Measurements from ENCODE around the gene PDE10A. TPM values are rescaled to one million over a fixed set of nuclear protein-coding genes. Genes with fewer than 3 reads are reported as not detected.
"Not testable (repeated sequence)": the region's sequence is repeated elsewhere in the genome, so short reads cannot be mapped to it uniquely, and the experiment has no call there.

PDE10A gene
- total RNA-seq, 2 donors from 2014 or later: not detected

GRCh38 chr6:165594584-165595333, 68.3 kb downstream of the PDE10A start:
- no peak overlapping the region for H3K27ac Mint-ChIP-seq
- peaks cover 9% of the 10 kb centered on the region for H3K9me3 Mint-ChIP-seq
- H3K27me3 Mint-ChIP-seq: no peaks in the 10 kb centered on the region
- H3K36me3 Mint-ChIP-seq: no peaks in the 10 kb centered on the region
- DNase-seq (ENCODE audit: low spot score) (no peak), ATAC-seq (no peak)
- no peak overlapping the region for H3K4me3 Mint-ChIP-seq
- H3K4me1 Mint-ChIP-seq (ENCODE audit: low read depth in 2 of 2): no peaks in the 10 kb centered on the region

DNA sequence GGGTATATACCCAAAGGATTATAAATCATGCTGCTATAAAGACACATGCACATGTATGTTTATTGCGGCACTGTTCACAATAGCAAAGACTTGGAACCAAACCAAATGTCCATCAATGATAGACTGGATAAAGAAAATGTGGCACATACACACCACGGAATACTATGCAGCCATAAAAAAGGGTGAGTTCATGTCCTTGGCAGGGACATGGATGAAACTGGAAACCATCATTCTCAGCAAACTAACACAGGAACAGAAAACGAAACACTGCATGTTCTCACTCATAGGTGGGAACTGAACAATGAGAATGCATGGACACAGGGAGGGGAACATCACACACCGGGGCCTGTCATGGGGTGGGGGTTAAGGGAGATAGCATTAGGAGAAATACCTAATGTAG, 70.1 kb downstream of the PDE10A start:
- not testable (repeated sequence) for DNase-seq (ENCODE audit: low spot score); H3K27ac Mint-ChIP-seq; H3K36me3 Mint-ChIP-seq; ATAC-seq; H3K27me3 Mint-ChIP-seq; H3K4me3 Mint-ChIP-seq; H3K4me1 Mint-ChIP-seq (ENCODE audit: low read depth in 2 of 2); H3K9me3 Mint-ChIP-seq

DNA sequence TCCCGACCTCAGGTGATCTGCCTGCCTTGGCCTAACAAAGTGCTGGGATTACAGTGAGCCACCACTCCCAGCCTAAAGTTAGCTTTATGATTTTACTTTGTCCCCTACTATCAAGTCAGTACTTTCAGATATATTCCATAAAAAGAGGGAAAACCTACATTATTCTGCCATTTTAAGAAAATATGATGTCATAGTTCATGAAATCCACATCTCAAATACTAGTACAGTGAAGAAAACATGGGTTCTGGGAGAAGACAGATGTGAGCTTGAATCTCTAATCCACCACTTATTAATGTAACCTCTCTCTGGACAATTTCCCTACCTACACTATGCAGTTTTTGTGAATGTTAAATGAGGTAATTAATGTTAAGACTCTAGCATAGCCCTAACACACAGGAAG, 74.5 kb downstream of the PDE10A start:
- Mint-ChIP-seq H3K4me1 (ENCODE audit: low read depth in 2 of 2) (no peaks in the 10 kb centered on the region), H3K27me3 (no peaks in the 10 kb centered on the region), H3K36me3 (no peaks in the 10 kb centered on the region), H3K4me3 (no peak overlapping the region), H3K9me3 (peaks cover 4% of the 10 kb centered on the region), H3K27ac (no peak overlapping the region)
- ATAC-seq: no peak
- no peak for DNase-seq (ENCODE audit: low spot score)

GRCh38 chr6:165587206-165587605, 75.8 kb downstream of the PDE10A start:
- H3K27ac Mint-ChIP-seq: no peak overlapping the region
- no peaks in the 10 kb centered on the region for H3K4me1 Mint-ChIP-seq (ENCODE audit: low read depth in 2 of 2)
- peaks cover 4% of the 10 kb centered on the region for H3K9me3 Mint-ChIP-seq
- no peaks in the 10 kb centered on the region for H3K36me3 Mint-ChIP-seq
- H3K27me3 Mint-ChIP-seq: no peaks in the 10 kb centered on the region
- H3K4me3 Mint-ChIP-seq: no peak overlapping the region
- ATAC-seq (no peak), DNase-seq (ENCODE audit: low spot score) (no peak)

DNA sequence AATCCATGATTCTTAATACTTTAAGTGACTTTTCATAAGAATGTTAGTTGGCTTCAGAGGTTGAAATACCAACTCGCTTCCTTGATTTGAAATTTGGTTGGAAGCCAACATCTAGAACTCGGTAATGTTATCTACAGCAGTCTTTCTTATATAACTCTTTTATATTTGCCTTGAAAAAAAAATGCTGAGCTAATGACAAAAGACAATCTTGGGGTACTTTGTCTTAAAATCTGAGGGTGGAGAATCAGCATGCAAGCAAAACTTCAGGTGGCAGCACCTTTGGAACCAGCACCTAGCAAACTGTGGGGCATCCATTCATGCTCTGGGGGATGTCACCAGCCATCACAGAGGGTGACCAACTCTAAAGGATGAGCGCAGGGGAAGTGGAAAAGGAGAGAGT, 76.3 kb downstream of the PDE10A start:
- no peaks in the 10 kb centered on the region for H3K4me1 Mint-ChIP-seq (ENCODE audit: low read depth in 2 of 2)
- H3K36me3 Mint-ChIP-seq: no peaks in the 10 kb centered on the region
- DNase-seq (ENCODE audit: low spot score): no peak
- no peaks in the 10 kb centered on the region for H3K27me3 Mint-ChIP-seq
- H3K9me3 Mint-ChIP-seq: peaks cover 4% of the 10 kb centered on the region
- H3K27ac Mint-ChIP-seq: no peak overlapping the region
- H3K4me3 Mint-ChIP-seq: no peak overlapping the region
- no peak for ATAC-seq

- Mint-ChIP-seq H3K4me1 (ENCODE audit: low read depth in 2 of 2) (no peaks in the 10 kb centered on the region), H3K27ac (no peak overlapping the region), H3K27me3 (no peaks in the 10 kb centered on the region), H3K36me3 (no peaks in the 10 kb centered on the region), H3K4me3 (no peak overlapping the region), H3K9me3 (peaks cover 4% of the 10 kb centered on the region)
- DNase-seq (ENCODE audit: low spot score) (no peak), ATAC-seq (no peak)
These were observed 78.0 kb downstream of the PDE10A start for GRCh38 chr6:165585060-165585459.

- Mint-ChIP-seq H3K4me1 (ENCODE audit: low read depth in 2 of 2) (no peaks in the 10 kb centered on the region), H3K27ac (no peak overlapping the region), H3K4me3 (no peak overlapping the region), H3K36me3 (no peaks in the 10 kb centered on the region), H3K27me3 (no peaks in the 10 kb centered on the region), H3K9me3 (peaks cover 4% of the 10 kb centered on the region)
- no peak for ATAC-seq
- no peak for DNase-seq (ENCODE audit: low spot score)
These were observed 78.5 kb downstream of the PDE10A start for GRCh38 chr6:165584541-165584940.

DNA sequence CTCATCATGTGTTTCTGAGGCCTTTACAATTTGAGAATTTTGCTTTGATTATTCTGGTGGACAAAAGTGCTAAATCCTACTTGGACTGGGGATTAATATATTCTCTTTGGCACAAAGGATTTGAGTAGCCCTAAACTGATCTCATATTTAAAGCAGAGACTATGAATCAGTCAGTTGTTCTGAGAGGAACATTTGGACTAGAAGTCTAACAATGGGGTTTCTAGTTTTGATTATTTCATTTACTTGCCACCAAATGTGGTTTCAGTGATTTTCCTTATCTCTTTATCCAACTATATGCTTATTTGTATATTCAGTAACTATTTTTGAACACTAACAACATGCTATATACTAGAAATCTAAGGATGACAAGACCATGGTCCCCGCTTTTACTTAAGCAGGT, 81.4 kb downstream of the PDE10A start:
- DNase-seq (ENCODE audit: low spot score): no peak
- Mint-ChIP-seq H3K36me3 (no peaks in the 10 kb centered on the region), H3K4me1 (ENCODE audit: low read depth in 2 of 2) (no peaks in the 10 kb centered on the region), H3K27me3 (no peaks in the 10 kb centered on the region), H3K27ac (no peak overlapping the region), H3K4me3 (no peak overlapping the region), H3K9me3 (no peaks in the 10 kb centered on the region)
- no peak for ATAC-seq

DNA sequence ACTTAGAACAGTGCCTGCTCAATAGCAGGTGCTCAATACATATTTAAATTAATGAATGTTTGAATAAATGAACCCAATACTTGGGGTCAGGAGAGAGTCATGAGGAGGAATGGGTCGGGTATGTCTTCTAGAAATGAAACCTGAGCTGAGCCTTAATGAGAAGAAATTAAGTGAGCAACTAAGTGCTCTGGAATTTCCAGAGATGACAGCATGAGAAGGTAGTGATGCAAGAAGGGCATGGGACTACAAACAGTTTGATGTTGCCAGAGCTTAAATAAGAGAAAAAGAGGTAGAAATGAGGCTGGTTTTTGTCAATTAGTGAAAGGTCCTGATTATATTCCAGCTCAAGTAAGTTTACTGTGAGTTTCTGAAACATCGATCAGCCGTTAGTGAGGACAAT, 82.9 kb downstream of the PDE10A start:
- ATAC-seq: no peak
- Mint-ChIP-seq H3K36me3 (no peaks in the 10 kb centered on the region), H3K4me1 (ENCODE audit: low read depth in 2 of 2) (no peaks in the 10 kb centered on the region), H3K9me3 (no peaks in the 10 kb centered on the region), H3K27ac (no peak overlapping the region), H3K27me3 (no peaks in the 10 kb centered on the region), H3K4me3 (no peak overlapping the region)
- no peak for DNase-seq (ENCODE audit: low spot score)

DNA sequence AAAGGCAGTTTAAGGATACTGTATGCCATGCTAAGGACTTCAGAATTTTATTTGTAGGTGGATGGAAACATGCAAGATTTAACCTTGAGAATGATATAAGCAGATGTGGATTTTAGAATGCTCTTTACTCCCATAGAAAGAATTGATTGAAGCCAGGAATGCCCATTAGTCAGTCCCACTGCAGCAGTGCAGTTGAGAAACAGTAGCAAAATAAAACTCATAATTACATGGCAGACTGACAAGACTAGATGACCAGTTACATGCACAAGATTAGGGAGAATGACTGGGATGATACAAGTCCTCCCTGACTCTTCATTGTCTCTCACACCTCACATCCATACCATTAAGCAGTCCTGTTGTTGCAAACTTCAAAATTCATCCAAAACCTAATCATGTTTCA, 83.9 kb downstream of the PDE10A start:
- H3K36me3 Mint-ChIP-seq: no peaks in the 10 kb centered on the region
- DNase-seq (ENCODE audit: low spot score): no peak
- H3K4me1 Mint-ChIP-seq (ENCODE audit: low read depth in 2 of 2): no peaks in the 10 kb centered on the region
- H3K9me3 Mint-ChIP-seq: no peaks in the 10 kb centered on the region
- no peak overlapping the region for H3K27ac Mint-ChIP-seq
- no peak overlapping the region for H3K4me3 Mint-ChIP-seq
- no peak for ATAC-seq
- H3K27me3 Mint-ChIP-seq: no peaks in the 10 kb centered on the region

- Mint-ChIP-seq H3K9me3 (no peaks in the 10 kb centered on the region), H3K4me1 (ENCODE audit: low read depth in 2 of 2) (no peaks in the 10 kb centered on the region), H3K4me3 (no peak overlapping the region), H3K27me3 (no peaks in the 10 kb centered on the region), H3K27ac (no peak overlapping the region), H3K36me3 (no peaks in the 10 kb centered on the region)
- DNase-seq (ENCODE audit: low spot score) (no peak), ATAC-seq (no peak)
These were observed 85.5 kb downstream of the PDE10A start for GRCh38 chr6:165577556-165577955.

DNA sequence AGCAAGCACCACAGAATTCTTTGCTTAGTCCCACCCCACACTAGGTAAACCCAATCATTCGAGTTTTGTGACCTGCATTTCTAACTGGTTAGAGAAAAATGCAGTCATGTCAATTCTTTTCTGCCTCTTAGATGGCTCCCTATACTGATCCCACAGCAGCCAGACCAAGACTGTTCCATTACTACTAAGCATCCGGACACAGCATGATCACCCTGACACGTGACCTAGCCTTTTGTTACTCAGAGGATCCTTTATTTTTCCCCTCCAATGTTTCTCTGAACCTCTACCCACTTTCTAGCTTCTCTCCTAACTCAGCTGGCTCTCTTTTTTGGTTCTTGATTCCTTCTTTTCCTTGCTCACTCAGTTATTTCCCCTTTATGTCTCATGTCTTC, 87.9 kb downstream of the PDE10A start:
- H3K36me3 Mint-ChIP-seq: no peaks in the 10 kb centered on the region
- H3K4me3 Mint-ChIP-seq: no peak overlapping the region
- H3K9me3 Mint-ChIP-seq: no peaks in the 10 kb centered on the region
- no peak overlapping the region for H3K27ac Mint-ChIP-seq
- no peak for ATAC-seq
- H3K27me3 Mint-ChIP-seq: no peaks in the 10 kb centered on the region
- DNase-seq (ENCODE audit: low spot score): no peak
- no peaks in the 10 kb centered on the region for H3K4me1 Mint-ChIP-seq (ENCODE audit: low read depth in 2 of 2)

DNA sequence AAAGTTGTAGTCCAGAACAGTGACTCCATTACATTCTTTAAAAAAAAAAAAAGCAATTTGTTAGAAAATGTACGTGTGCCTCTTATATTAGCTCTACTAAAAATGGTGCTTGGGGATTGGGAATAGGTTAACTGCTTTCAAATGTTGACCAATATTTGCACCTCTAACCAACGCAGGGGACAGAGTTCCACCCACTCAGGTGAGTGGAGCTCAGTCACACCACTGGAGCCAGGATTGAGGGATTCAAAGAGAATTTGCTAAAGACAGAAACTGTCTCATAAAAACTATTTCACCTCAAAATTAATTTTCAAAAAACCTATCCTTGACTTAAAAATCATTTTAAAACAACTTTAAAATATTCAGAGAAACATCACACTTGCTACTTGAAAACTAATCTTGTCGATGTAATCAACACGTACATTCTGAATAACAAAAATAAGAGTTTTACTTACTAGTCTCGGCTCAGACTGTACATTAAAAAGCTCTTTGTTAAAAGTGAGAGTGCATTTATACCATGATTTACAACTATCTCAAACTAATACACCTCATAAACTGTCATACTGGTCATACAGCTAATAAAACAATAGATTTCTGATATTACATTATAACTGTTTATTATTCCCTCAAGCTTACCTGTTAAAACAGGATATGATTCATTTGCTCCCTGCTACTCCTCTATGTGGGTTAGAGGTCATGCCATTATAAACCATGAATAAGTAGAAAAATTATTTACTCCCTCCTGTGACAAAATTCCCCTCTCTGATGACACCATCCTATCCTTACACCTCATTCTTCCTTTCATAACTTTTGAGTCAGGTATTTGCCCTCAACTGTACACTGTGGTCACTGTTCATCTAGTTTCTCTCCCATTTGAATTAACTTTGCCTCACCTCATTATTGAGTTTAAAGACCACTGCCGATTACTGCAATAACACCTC, 88.6 kb downstream of the PDE10A start:
- Mint-ChIP-seq H3K4me1 (ENCODE audit: low read depth in 2 of 2) (no peaks in the 10 kb centered on the region), H3K4me3 (no peak overlapping the region), H3K9me3 (no peaks in the 10 kb centered on the region), H3K27me3 (no peaks in the 10 kb centered on the region), H3K27ac (no peak overlapping the region), H3K36me3 (no peaks in the 10 kb centered on the region)
- ATAC-seq (no peak), DNase-seq (ENCODE audit: low spot score) (no peak)

DNA sequence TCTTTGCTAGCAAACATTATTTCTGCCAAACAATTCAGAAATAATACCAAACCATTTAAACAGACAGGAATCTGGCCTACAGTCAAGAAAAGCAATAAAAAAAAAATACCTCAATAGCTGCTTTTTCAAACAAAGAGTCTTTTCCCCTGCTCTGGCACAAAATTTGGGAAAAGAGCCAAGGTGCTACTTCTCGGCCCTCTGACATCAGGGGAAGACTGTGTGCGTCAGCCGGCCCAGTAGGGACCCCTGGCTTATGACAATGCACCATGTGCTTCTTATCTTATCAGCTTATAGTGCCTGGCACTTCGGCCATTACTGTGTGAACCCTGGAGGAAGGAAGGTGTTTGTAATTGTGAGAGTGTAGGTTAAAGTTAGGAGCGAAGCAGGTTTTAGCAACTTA, 89.4 kb downstream of the PDE10A start:
- Mint-ChIP-seq H3K9me3 (no peaks in the 10 kb centered on the region), H3K4me3 (no peak overlapping the region), H3K27ac (no peak overlapping the region), H3K4me1 (ENCODE audit: low read depth in 2 of 2) (no peaks in the 10 kb centered on the region), H3K36me3 (no peaks in the 10 kb centered on the region), H3K27me3 (no peaks in the 10 kb centered on the region)
- ATAC-seq (no peak), DNase-seq (ENCODE audit: low spot score) (no peak)
